Measurements from ENCODE around the gene HOXB2. TPM values are rescaled to one million over a fixed set of nuclear protein-coding genes. Genes with fewer than 3 reads are reported as not detected.

Gene HOXB2
- total RNA-seq, 2 experiments from 2014 or later: 4.8 to 4.9 TPM

- H3K27ac ChIP-seq (ENCODE audit: low read depth in 1 of 2, low read length in 2 of 2): no peak overlapping the region
- POLR2A ChIA-PET: no interaction called here
These were observed 31.8 kb upstream of the HOXB2 start for GRCh38 chr17:48576479-48577309.

GRCh38 chr17:48575673-48576478 lies 31.0 kb upstream of the HOXB2 start:
- TF ChIP-seq CTCF (IDR thresholded peaks at IDR 0.05): no peak
- ChIA-PET CTCF (no interaction called here), POLR2A (no interaction called here)
- peaks cover 44% of the 10 kb centered on the region for H3K4me1 ChIP-seq (ENCODE audit: insufficient read depth, low read length)
- H3K36me3 ChIP-seq (ENCODE audit: insufficient read depth, low read length): no peaks in the 10 kb centered on the region
- no peak for ATAC-seq (ENCODE audit: poor library complexity)
- H3K4me1 Mint-ChIP-seq (ENCODE audit: low read depth): peaks cover 40% of the 10 kb centered on the region
- H3K27me3 Mint-ChIP-seq: peaks cover 69% of the 10 kb centered on the region
- no peak overlapping the region for H3K27ac ChIP-seq (ENCODE audit: low read depth in 1 of 2, low read length in 2 of 2)
- no peaks in the 10 kb centered on the region for H3K36me3 Mint-ChIP-seq (ENCODE audit: low read depth)
- peak overlapping the region; percentile 48 for H3K4me3 Mint-ChIP-seq
- peaks cover 0 to 3% of the 10 kb centered on the region in 2 experiments for H3K9me3 ChIP-seq (ENCODE audit: control insufficient read depth in 1 of 2, insufficient read depth in 1 of 2, low read length in 2 of 2)
- H3K9me3 Mint-ChIP-seq: no peaks in the 10 kb centered on the region
- H3K27ac Mint-ChIP-seq: no peak overlapping the region
- no peak for DNase-seq
- peaks cover 23 to 24% of the 10 kb centered on the region in 2 experiments for H3K27me3 ChIP-seq (ENCODE audit: control insufficient read depth in 1 of 2, insufficient read depth in 2 of 2, low read length in 2 of 2)
- H3K4me3 ChIP-seq (ENCODE audit: low read length): no peak overlapping the region
- intact Hi-C loops (cut with DNase I, micrococcal nuclease): no loop called here

More at GRCh38 chr17:48576479-48577309, 31.8 kb upstream of the HOXB2 start:
- peak in 1 of 14 experiments; percentile 20 for DNase-seq
- H3K4me1 Mint-ChIP-seq (ENCODE audit: low read depth): peaks cover 48% of the 10 kb centered on the region
- H3K36me3 Mint-ChIP-seq (ENCODE audit: low read depth): no peaks in the 10 kb centered on the region
- H3K27me3 Mint-ChIP-seq: peaks cover 74% of the 10 kb centered on the region
- Histone ChIP-seq H3K36me3 (ENCODE audit: insufficient read depth, low read length) (no peaks in the 10 kb centered on the region), H3K27me3 (ENCODE audit: control insufficient read depth in 1 of 2, insufficient read depth in 2 of 2, low read length in 2 of 2) (peaks cover 31 to 32% of the 10 kb centered on the region in 2 experiments), H3K4me3 (ENCODE audit: low read length) (peak overlapping the region; percentile 84), H3K9me3 (ENCODE audit: control insufficient read depth in 1 of 2, insufficient read depth in 1 of 2, low read length in 2 of 2) (peaks cover 0 to 3% of the 10 kb centered on the region in 2 experiments), H3K4me1 (ENCODE audit: insufficient read depth, low read length) (peaks cover 50% of the 10 kb centered on the region)
- H3K9me3 Mint-ChIP-seq: no peaks in the 10 kb centered on the region
- no peak for TF ChIP-seq CTCF (IDR thresholded peaks at IDR 0.05)
- intact Hi-C loops (cut with DNase I, micrococcal nuclease): no loop called here
- CTCF ChIA-PET: no interaction called here
- H3K27ac Mint-ChIP-seq: no peak overlapping the region
- H3K4me3 Mint-ChIP-seq: peak overlapping the region; percentile 79
- no peak for ATAC-seq (ENCODE audit: poor library complexity)

- Histone ChIP-seq H3K27ac (ENCODE audit: low read depth in 1 of 2, low read length in 2 of 2) (no peak overlapping the region), H3K4me1 (ENCODE audit: insufficient read depth, low read length) (peaks cover 38% of the 10 kb centered on the region), H3K9me3 (ENCODE audit: control insufficient read depth in 1 of 2, insufficient read depth in 1 of 2, low read length in 2 of 2) (peaks cover 0 to 3% of the 10 kb centered on the region in 2 experiments), H3K4me3 (ENCODE audit: low read length) (no peak overlapping the region), H3K27me3 (ENCODE audit: control insufficient read depth in 1 of 2, insufficient read depth in 2 of 2, low read length in 2 of 2) (peaks cover 15 to 17% of the 10 kb centered on the region in 2 experiments), H3K36me3 (ENCODE audit: insufficient read depth, low read length) (no peaks in the 10 kb centered on the region)
- TF ChIP-seq CTCF (IDR thresholded peaks at IDR 0.05): no peak
- Mint-ChIP-seq H3K4me1 (ENCODE audit: low read depth) (peaks cover 32% of the 10 kb centered on the region), H3K9me3 (no peaks in the 10 kb centered on the region), H3K27me3 (peaks cover 62% of the 10 kb centered on the region), H3K36me3 (ENCODE audit: low read depth) (no peaks in the 10 kb centered on the region), H3K4me3 (peak overlapping the region; percentile 23), H3K27ac (no peak overlapping the region)
- intact Hi-C loops (cut with DNase I, micrococcal nuclease): no loop called here
- DNase-seq: no peak
- ATAC-seq (ENCODE audit: poor library complexity): no peak
- ChIA-PET POLR2A (no interaction called here), CTCF (interaction anchor here (1.0 kb wide), 1 partner anchor 223 kb away, joined by 7 read pairs; no protein-coding TSS in a partner anchor)
These were observed 30.2 kb upstream of the HOXB2 start for GRCh38 chr17:48575066-48575582.

All from CD4-positive, alpha-beta T cell (primary cell).